GM23338 (cell line): Measurements from ENCODE around the gene RGMB. TPM values are rescaled to one million over a fixed set of nuclear protein-coding genes. Genes with fewer than 3 reads are reported as not detected.

Source experiments
- ATAC-seq: fragments of 200-7000 bp; cut with Tn5 transposase; 3 replicates; pipeline ENCODE4 v1.9.1; 2020
- DNase-seq: peaks from one replicate; pipeline ENCODE4 v3.0.0-alpha.2; 2015; ENCODE audit warnings: low spot score
- H2AFZ ChIP-seq: fragments of 200-600 bp; sonication (generic); 2 replicates; pipeline ENCODE4 v1.8.0; 2016; ENCODE audit warnings: antibody characterized with exemption, mild to moderate bottlenecking, moderate library complexity
- H3F3A ChIP-seq: fragments of 200-600 bp; sonication (generic); replicated peaks from 2 replicates; pipeline ENCODE4 v1.8.0; 2017; ENCODE audit warnings: antibody characterized with exemption, mixed run types, low read depth
- H3K27ac ChIP-seq: fragments of 200-600 bp; sonication (generic); 2 replicates; pipeline ENCODE4 v1.6.1; 2016; ENCODE audit warnings: low read depth
- H3K27me3 ChIP-seq: fragments of 200-600 bp; sonication (generic); 2 replicates; pipeline ENCODE4 v1.8.0; 2016; ENCODE audit warnings: mild to moderate bottlenecking, mixed run types, moderate library complexity; ENCODE audit not compliant: insufficient read depth
- H3K36me3 ChIP-seq: fragments of 200-600 bp; sonication (generic); 2 replicates; pipeline ENCODE4 v1.8.0; 2016; ENCODE audit warnings: mild to moderate bottlenecking; ENCODE audit not compliant: insufficient read depth
- H3K4me1 ChIP-seq: fragments of 200-600 bp; sonication (generic); 2 replicates; pipeline ENCODE4 v1.8.0; 2016; ENCODE audit warnings: mild to moderate bottlenecking, moderate library complexity; ENCODE audit not compliant: insufficient read depth
- H3K4me2 ChIP-seq: fragments of 200-600 bp; sonication (generic); 2 replicates; pipeline ENCODE4 v1.7.1; 2017; ENCODE audit warnings: mixed run types
- H3K4me3 ChIP-seq: fragments of 200-600 bp; sonication (generic); 2 replicates; pipeline ENCODE4 v1.6.1; 2016; ENCODE audit warnings: mixed run types
- H3K79me2 ChIP-seq: fragments of 200-600 bp; sonication (generic); replicated peaks from 2 replicates; pipeline ENCODE4 v1.8.0; 2017; ENCODE audit warnings: mild to moderate bottlenecking; ENCODE audit not compliant: insufficient read depth
- H3K9me2 ChIP-seq: fragments of 200-600 bp; sonication (generic); 2 replicates; pipeline ENCODE4 v1.8.0; 2017; ENCODE audit not compliant: insufficient read depth
- H4K20me1 ChIP-seq: fragments of 200-600 bp; sonication (generic); replicated peaks from 2 replicates; pipeline ENCODE4 v1.8.0; 2017; ENCODE audit warnings: mild to moderate bottlenecking; ENCODE audit not compliant: insufficient read depth
- H3K27ac Mint-ChIP-seq: 2 replicates; pipeline ENCODE4 v1.8.0; 2020; ENCODE audit warnings: inconsistent platforms, mild to moderate bottlenecking, moderate library complexity, mixed read lengths
- H3K27me3 Mint-ChIP-seq: 3 replicates; pipeline ENCODE4 v1.8.0; 2022; ENCODE audit warnings: low read depth, mild to moderate bottlenecking, moderate library complexity, mixed read lengths, inconsistent platforms; ENCODE audit not compliant: insufficient read depth, poor library complexity
- H3K36me3 Mint-ChIP-seq: 3 replicates; pipeline ENCODE4 v1.8.0; 2021; ENCODE audit warnings: low read depth, mild to moderate bottlenecking, inconsistent platforms, moderate library complexity, mixed read lengths
- H3K4me1 Mint-ChIP-seq: 3 replicates; pipeline ENCODE4 v1.8.0; 2020; ENCODE audit warnings: mild to moderate bottlenecking, inconsistent platforms, mixed read lengths
- H3K4me3 Mint-ChIP-seq: 3 replicates; pipeline ENCODE4 v1.8.0; 2021; ENCODE audit warnings: moderate library complexity, mild to moderate bottlenecking, inconsistent platforms, mixed read lengths
- H3K9me3 Mint-ChIP-seq: 3 replicates; pipeline ENCODE4 v1.8.0; 2020; ENCODE audit warnings: moderate library complexity, mild to moderate bottlenecking, inconsistent platforms, mixed read lengths
- CREB1 ChIP-seq: fragments of 250-450 bp; sonication (Bioruptor Pico); IDR thresholded peaks from 2 replicates; pipeline ENCODE4 v1.5.0; 2020; ENCODE audit warnings: low read depth, mild to moderate bottlenecking, moderate library complexity
- EZH2 ChIP-seq: fragments of 200-600 bp; sonication (generic); IDR thresholded peaks from one replicate; pipeline ENCODE4 v1.8.0; 2017; ENCODE audit warnings: antibody characterized with exemption, mild to moderate bottlenecking, low read depth; ENCODE audit not compliant: unreplicated experiment
- EZH2phosphoT487 ChIP-seq: fragments of 200-600 bp; sonication (generic); IDR thresholded peaks from one replicate; pipeline ENCODE4 v1.8.1; 2018; ENCODE audit warnings: antibody characterized with exemption; ENCODE audit not compliant: unreplicated experiment
- JUNB ChIP-seq: IDR thresholded peaks from one replicate; pipeline ENCODE4 v1.6.1; 2016; ENCODE audit warnings: antibody characterized with exemption; ENCODE audit not compliant: unreplicated experiment
- NANOG ChIP-seq: IDR thresholded peaks from 2 replicates; pipeline ENCODE4 v1.6.1; 2016; ENCODE audit warnings: antibody characterized with exemption, borderline replicate concordance
- POLR2AphosphoS5 ChIP-seq: IDR thresholded peaks from 2 replicates; pipeline ENCODE4 v1.6.1; 2016; ENCODE audit warnings: antibody characterized with exemption, low read depth
- STAT1 ChIP-seq: IDR thresholded peaks from one replicate; pipeline ENCODE4 v1.6.1; 2016; ENCODE audit warnings: antibody characterized with exemption; ENCODE audit not compliant: unreplicated experiment
- ZNF331 ChIP-seq: fragments of 250-450 bp; sonication (Bioruptor Pico); IDR thresholded peaks from 2 replicates; pipeline ENCODE4 v1.5.0; 2020; ENCODE audit warnings: low read depth, mild to moderate bottlenecking, moderate library complexity
- polyA plus RNA-seq: library from polyadenylated mRNA; unstranded; fragments of >200 nt; fragmentation: Nextera tagmentation; extraction: Ambion mirVana; gene quantifications from 2 replicates; pipeline ENCODE4 v1.2.1, GENCODE V29; 2016
- total RNA-seq: library from RNA; depleted of rRNA; stranded (reverse); fragments of >200 nt; shearing (Covaris generic); gene quantifications from 2 replicates; pipeline ENCODE4 v1.2.3, GENCODE V29; 2014
- TF ChIP-seq, protein P1 (sequence below): IDR thresholded peaks from one replicate; pipeline ENCODE4 v1.6.1; 2018; ENCODE audit warnings: antibody characterized with exemption; ENCODE audit not compliant: unreplicated experiment
- TF ChIP-seq, protein P2 (sequence below): IDR thresholded peaks from 2 replicates; pipeline ENCODE4 v1.6.1; 2016; ENCODE audit warnings: antibody characterized with exemption
- TF ChIP-seq, protein P3 (sequence below), 2 experiments: fragments of 200-600 bp in 1 of 2; sonication (generic) in 1 of 2; conservative IDR thresholded peaks; 2 replicates each; pipeline versions ENCODE4 v1.5.1 to v1.6.1; 2016 to 2017; ENCODE audit warnings: antibody characterized with exemption in 2 of 2, low read depth in 2 of 2, mild to moderate bottlenecking in 2 of 2, moderate library complexity in 1 of 2

The RGMB gene
- total and polyA plus RNA-seq, 2 experiments from 2014 or later = 21.7 to 34.3 TPM

DNA sequence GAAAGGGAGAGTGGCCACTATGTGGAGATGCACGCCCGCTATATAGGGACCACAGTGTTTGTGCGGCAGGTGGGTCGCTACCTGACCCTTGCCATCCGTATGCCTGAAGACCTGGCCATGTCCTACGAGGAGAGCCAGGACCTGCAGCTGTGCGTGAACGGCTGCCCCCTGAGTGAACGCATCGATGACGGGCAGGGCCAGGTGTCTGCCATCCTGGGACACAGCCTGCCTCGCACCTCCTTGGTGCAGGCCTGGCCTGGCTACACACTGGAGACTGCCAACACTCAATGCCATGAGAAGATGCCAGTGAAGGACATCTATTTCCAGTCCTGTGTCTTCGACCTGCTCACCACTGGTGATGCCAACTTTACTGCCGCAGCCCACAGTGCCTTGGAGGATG, 19.8 kb downstream of the RGMB start:
- no peaks in the 10 kb centered on the region for H3K27me3 ChIP-seq
- H3K27ac ChIP-seq = no peak overlapping the region
- H3K9me2 ChIP-seq = no peaks in the 10 kb centered on the region
- TF ChIP-seq POLR2AphosphoS5 (peak; percentile 21; the same call in 1 of the 2 replicates), STAT1 (no peak)
- TF ChIP-seq, protein P1, sequence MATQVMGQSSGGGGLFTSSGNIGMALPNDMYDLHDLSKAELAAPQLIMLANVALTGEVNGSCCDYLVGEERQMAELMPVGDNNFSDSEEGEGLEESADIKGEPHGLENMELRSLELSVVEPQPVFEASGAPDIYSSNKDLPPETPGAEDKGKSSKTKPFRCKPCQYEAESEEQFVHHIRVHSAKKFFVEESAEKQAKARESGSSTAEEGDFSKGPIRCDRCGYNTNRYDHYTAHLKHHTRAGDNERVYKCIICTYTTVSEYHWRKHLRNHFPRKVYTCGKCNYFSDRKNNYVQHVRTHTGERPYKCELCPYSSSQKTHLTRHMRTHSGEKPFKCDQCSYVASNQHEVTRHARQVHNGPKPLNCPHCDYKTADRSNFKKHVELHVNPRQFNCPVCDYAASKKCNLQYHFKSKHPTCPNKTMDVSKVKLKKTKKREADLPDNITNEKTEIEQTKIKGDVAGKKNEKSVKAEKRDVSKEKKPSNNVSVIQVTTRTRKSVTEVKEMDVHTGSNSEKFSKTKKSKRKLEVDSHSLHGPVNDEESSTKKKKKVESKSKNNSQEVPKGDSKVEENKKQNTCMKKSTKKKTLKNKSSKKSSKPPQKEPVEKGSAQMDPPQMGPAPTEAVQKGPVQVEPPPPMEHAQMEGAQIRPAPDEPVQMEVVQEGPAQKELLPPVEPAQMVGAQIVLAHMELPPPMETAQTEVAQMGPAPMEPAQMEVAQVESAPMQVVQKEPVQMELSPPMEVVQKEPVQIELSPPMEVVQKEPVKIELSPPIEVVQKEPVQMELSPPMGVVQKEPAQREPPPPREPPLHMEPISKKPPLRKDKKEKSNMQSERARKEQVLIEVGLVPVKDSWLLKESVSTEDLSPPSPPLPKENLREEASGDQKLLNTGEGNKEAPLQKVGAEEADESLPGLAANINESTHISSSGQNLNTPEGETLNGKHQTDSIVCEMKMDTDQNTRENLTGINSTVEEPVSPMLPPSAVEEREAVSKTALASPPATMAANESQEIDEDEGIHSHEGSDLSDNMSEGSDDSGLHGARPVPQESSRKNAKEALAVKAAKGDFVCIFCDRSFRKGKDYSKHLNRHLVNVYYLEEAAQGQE = no peak
- TF ChIP-seq, protein P2, sequence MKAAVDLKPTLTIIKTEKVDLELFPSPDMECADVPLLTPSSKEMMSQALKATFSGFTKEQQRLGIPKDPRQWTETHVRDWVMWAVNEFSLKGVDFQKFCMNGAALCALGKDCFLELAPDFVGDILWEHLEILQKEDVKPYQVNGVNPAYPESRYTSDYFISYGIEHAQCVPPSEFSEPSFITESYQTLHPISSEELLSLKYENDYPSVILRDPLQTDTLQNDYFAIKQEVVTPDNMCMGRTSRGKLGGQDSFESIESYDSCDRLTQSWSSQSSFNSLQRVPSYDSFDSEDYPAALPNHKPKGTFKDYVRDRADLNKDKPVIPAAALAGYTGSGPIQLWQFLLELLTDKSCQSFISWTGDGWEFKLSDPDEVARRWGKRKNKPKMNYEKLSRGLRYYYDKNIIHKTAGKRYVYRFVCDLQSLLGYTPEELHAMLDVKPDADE = no peak
- H4K20me1 ChIP-seq = no peaks in the 10 kb centered on the region; the same call in 1 of the 2 replicates
- ATAC-seq (no peak), DNase-seq (no peak)
- no peak overlapping the region for H3K4me3 Mint-ChIP-seq
- H3K9me3 Mint-ChIP-seq = no peaks in the 10 kb centered on the region
- peaks cover 45% of the 10 kb centered on the region for H3K79me2 ChIP-seq
- H3K27me3 Mint-ChIP-seq = no peaks in the 10 kb centered on the region
- H3F3A ChIP-seq = no peaks in the 10 kb centered on the region
- H3K4me1 Mint-ChIP-seq = peaks cover 55% of the 10 kb centered on the region
- H3K4me2 ChIP-seq = no peak overlapping the region
- no peak overlapping the region for H2AFZ ChIP-seq
- H3K36me3 Mint-ChIP-seq = peaks cover 15% of the 10 kb centered on the region
- no peak overlapping the region for H3K4me3 ChIP-seq
- H3K4me1 ChIP-seq = peaks cover 57% of the 10 kb centered on the region
- H3K36me3 ChIP-seq = no peaks in the 10 kb centered on the region
- H3K27ac Mint-ChIP-seq = no peak overlapping the region

DNA sequence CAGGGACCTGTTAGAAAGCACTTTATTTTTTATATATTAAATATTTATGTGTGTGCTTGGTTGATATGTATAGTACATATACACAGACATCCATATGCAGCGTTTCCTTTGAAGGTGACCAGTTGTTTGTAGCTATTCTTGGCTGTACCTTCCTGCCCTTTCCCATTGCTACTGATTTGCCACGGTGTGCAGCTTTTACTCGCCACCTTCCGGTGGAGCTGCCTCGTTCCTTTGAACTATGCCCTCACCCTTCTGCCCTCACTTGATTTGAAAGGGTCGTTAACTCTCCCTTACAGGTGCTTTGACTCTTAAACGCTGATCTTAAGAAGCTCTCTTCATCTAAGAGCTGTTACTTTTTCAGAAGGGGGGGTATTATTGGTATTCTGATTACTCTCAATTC, 20.5 kb downstream of the RGMB start:
- H3F3A ChIP-seq = no peaks in the 10 kb centered on the region
- no peaks in the 10 kb centered on the region for H3K27me3 ChIP-seq
- H3K79me2 ChIP-seq = peaks cover 37% of the 10 kb centered on the region
- H3K27ac ChIP-seq = no peak overlapping the region
- no peaks in the 10 kb centered on the region for H3K36me3 ChIP-seq
- Mint-ChIP-seq H3K36me3 (peaks cover 15% of the 10 kb centered on the region), H3K4me3 (no peak overlapping the region), H3K27ac (no peak overlapping the region), H3K4me1 (peaks cover 51% of the 10 kb centered on the region), H3K9me3 (no peaks in the 10 kb centered on the region), H3K27me3 (no peaks in the 10 kb centered on the region)
- no peaks in the 10 kb centered on the region; the same call in 1 of the 2 replicates for H4K20me1 ChIP-seq
- H3K4me3 ChIP-seq = no peak overlapping the region
- H3K4me1 ChIP-seq = peaks cover 50% of the 10 kb centered on the region
- H3K9me2 ChIP-seq = no peaks in the 10 kb centered on the region
- no peak overlapping the region for H3K4me2 ChIP-seq
- no peak for DNase-seq
- no peak overlapping the region for H2AFZ ChIP-seq
- ATAC-seq = no peak
- TF ChIP-seq POLR2AphosphoS5 (no peak), EZH2phosphoT487 (no peak), CREB1 (CRISPR knock-in tag) (no peak), NANOG (no peak), JUNB (no peak), EZH2 (no peak), ZNF331 (CRISPR knock-in tag) (no peak)
- TF ChIP-seq, protein P2 = no peak
- TF ChIP-seq, protein P3, sequence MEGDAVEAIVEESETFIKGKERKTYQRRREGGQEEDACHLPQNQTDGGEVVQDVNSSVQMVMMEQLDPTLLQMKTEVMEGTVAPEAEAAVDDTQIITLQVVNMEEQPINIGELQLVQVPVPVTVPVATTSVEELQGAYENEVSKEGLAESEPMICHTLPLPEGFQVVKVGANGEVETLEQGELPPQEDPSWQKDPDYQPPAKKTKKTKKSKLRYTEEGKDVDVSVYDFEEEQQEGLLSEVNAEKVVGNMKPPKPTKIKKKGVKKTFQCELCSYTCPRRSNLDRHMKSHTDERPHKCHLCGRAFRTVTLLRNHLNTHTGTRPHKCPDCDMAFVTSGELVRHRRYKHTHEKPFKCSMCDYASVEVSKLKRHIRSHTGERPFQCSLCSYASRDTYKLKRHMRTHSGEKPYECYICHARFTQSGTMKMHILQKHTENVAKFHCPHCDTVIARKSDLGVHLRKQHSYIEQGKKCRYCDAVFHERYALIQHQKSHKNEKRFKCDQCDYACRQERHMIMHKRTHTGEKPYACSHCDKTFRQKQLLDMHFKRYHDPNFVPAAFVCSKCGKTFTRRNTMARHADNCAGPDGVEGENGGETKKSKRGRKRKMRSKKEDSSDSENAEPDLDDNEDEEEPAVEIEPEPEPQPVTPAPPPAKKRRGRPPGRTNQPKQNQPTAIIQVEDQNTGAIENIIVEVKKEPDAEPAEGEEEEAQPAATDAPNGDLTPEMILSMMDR (conservative IDR thresholded peaks at IDR 0.05; ENCODE audit: low read depth in 2 of 2) = no peak
